Kidney epithelial cell (primary cell): ENCODE data around the gene B3GNT4. TPM values are rescaled to one million over a fixed set of nuclear protein-coding genes. Genes with fewer than 3 reads are reported as not detected.
A peak's percentile ranks its signal among the peaks of the same experiment; 100 is the strongest.

Experiments
- DNase-seq: peaks from one replicate; pipeline ENCODE4 v3.0.0-alpha.2; 2010; ENCODE audit warnings: low read depth
- H3K27me3 ChIP-seq: 2 replicates; pipeline ENCODE4 v1.6.0; 2011; ENCODE audit warnings: low read length; ENCODE audit not compliant: control insufficient read depth, insufficient read depth
- H3K36me3 ChIP-seq: 2 replicates; pipeline ENCODE4 v1.5.1; 2011; ENCODE audit warnings: low read length; ENCODE audit not compliant: control insufficient read depth, insufficient read depth
- H3K4me3 ChIP-seq: 2 replicates; pipeline ENCODE4 v1.5.1; 2011; ENCODE audit warnings: low read depth, mild to moderate bottlenecking, control low read depth, low read length
- total RNA-seq: library from RNA; depleted of rRNA; stranded (reverse); fragments of >200 nt; gene quantifications from 2 replicates; pipeline ENCODE4 v1.2.3, GENCODE V29; 2015
- TF ChIP-seq, protein P1 (sequence below): IDR thresholded peaks from 2 replicates; pipeline ENCODE4 v1.5.1; 2011; ENCODE audit warnings: mild to moderate bottlenecking, moderate library complexity, low read length, control low read depth, inconsistent platforms; ENCODE audit not compliant: insufficient read depth, poor library complexity, severe bottlenecking

The B3GNT4 gene
- total RNA-seq, 1 donor from 2014 or later = 0.75 TPM

DNA sequence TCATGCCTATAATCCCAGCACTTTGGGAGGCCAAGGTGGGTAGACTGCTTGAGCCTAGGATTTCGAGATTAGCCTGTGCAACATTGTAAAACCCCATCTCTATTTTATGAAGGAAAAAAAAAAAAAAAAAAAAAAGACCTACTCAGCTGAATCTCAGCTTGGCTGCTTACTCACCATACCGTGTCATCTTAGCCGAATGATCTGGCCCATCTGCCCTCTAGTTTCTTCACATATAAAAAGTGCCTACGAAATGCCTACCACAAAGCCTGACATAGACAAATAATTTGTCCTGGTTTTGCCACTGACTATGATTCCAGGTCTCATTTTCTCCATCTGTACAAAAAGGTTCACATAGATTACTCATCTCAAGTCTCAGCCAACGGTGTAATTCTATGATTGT, 12.3 kb downstream of the B3GNT4 start:
- H3K4me3 ChIP-seq = no peak overlapping the region
- TF ChIP-seq, protein P1, sequence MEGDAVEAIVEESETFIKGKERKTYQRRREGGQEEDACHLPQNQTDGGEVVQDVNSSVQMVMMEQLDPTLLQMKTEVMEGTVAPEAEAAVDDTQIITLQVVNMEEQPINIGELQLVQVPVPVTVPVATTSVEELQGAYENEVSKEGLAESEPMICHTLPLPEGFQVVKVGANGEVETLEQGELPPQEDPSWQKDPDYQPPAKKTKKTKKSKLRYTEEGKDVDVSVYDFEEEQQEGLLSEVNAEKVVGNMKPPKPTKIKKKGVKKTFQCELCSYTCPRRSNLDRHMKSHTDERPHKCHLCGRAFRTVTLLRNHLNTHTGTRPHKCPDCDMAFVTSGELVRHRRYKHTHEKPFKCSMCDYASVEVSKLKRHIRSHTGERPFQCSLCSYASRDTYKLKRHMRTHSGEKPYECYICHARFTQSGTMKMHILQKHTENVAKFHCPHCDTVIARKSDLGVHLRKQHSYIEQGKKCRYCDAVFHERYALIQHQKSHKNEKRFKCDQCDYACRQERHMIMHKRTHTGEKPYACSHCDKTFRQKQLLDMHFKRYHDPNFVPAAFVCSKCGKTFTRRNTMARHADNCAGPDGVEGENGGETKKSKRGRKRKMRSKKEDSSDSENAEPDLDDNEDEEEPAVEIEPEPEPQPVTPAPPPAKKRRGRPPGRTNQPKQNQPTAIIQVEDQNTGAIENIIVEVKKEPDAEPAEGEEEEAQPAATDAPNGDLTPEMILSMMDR = no peak
- H3K36me3 ChIP-seq = peaks cover 1% of the 10 kb centered on the region
- no peak for DNase-seq
- no peaks in the 10 kb centered on the region for H3K27me3 ChIP-seq

GRCh38 chr12:122216445-122216844, 12.9 kb downstream of the B3GNT4 start:
- DNase-seq = no peak
- TF ChIP-seq, protein P1 = no peak
- Histone ChIP-seq H3K4me3 (no peak overlapping the region), H3K36me3 (peaks cover 1% of the 10 kb centered on the region), H3K27me3 (no peaks in the 10 kb centered on the region)

GRCh38 chr12:122225683-122226365, 22.3 kb downstream of the B3GNT4 start, which contains the start of gene DIABLO:
TSS of gene DIABLO (minus strand) at chr12:122226052. CDS start at chr12:122226014, 38 bp downstream.
- no peaks in the 10 kb centered on the region for H3K27me3 ChIP-seq
- TF ChIP-seq, protein P1 = no peak
- no peaks in the 10 kb centered on the region for H3K36me3 ChIP-seq
- H3K4me3 ChIP-seq = peak within 1 kb of the TSS; percentile 93
- DNase-seq = peak; percentile 96

- TF ChIP-seq, protein P1 = no peak
- H3K36me3 ChIP-seq = no peaks in the 10 kb centered on the region
- DNase-seq = no peak
- H3K4me3 ChIP-seq = peak overlapping the region; percentile 32
- H3K27me3 ChIP-seq = no peaks in the 10 kb centered on the region
Observed at GRCh38 chr12:122226366-122227125, 23.0 kb downstream of the B3GNT4 start.

GRCh38 chr12:122227341-122227740, 23.8 kb downstream of the B3GNT4 start:
- H3K27me3 ChIP-seq = no peaks in the 10 kb centered on the region
- TF ChIP-seq, protein P1 = no peak

GRCh38 chr12:122228092-122228491, 24.6 kb downstream of the B3GNT4 start:
- TF ChIP-seq, protein P1 = no peak
- no peak overlapping the region for H3K4me3 ChIP-seq
- no peaks in the 10 kb centered on the region for H3K36me3 ChIP-seq
- no peaks in the 10 kb centered on the region for H3K27me3 ChIP-seq
- DNase-seq = no peak

More at GRCh38 chr12:122227341-122227740, 23.8 kb downstream of the B3GNT4 start:
- H3K4me3 ChIP-seq = no peak overlapping the region
- DNase-seq = no peak
- no peaks in the 10 kb centered on the region for H3K36me3 ChIP-seq
